HEK293 (cell line): Measurements from ENCODE around the gene CSTPP1.
A peak's percentile ranks its signal among the peaks of the same experiment; 100 is the strongest.

ENCODE experiments used
- GLIS1 ChIP-seq: fragments of 450-650 bp; formaldehyde crosslinking; IDR thresholded peaks from 2 replicates; pipeline ENCODE4 v1.5.1; 2016; ENCODE audit warnings: missing biosample characterization, missing genetic modification characterization
- IKZF3 ChIP-seq: fragments of 450-650 bp; IDR thresholded peaks from 2 replicates; pipeline ENCODE4 v1.5.0; 2018; ENCODE audit warnings: missing biosample characterization, mild to moderate bottlenecking, missing genetic modification characterization, moderate library complexity
- KLF1 ChIP-seq: fragments of 450-650 bp; formaldehyde crosslinking; IDR thresholded peaks from 2 replicates; pipeline ENCODE4 v1.5.1; 2016; ENCODE audit warnings: missing biosample characterization, missing genetic modification characterization
- KLF10 ChIP-seq: fragments of 450-650 bp; IDR thresholded peaks from 2 replicates; pipeline ENCODE4 v1.5.1; 2018; ENCODE audit warnings: missing biosample characterization, mild to moderate bottlenecking, missing genetic modification characterization
- MZF1 ChIP-seq: fragments of 450-650 bp; formaldehyde crosslinking; IDR thresholded peaks from 2 replicates; pipeline ENCODE4 v1.5.1; 2017; ENCODE audit warnings: missing biosample characterization, missing genetic modification characterization, borderline replicate concordance
- PRDM4 ChIP-seq: fragments of 450-650 bp; formaldehyde crosslinking; IDR thresholded peaks from 2 replicates; pipeline ENCODE4 v1.5.1; 2017; ENCODE audit warnings: missing biosample characterization, missing genetic modification characterization
- SCRT1 ChIP-seq: fragments of 450-650 bp; formaldehyde crosslinking; IDR thresholded peaks from 2 replicates; pipeline ENCODE4 v1.5.1; 2016; ENCODE audit warnings: missing biosample characterization, missing genetic modification characterization, borderline replicate concordance
- SCRT2 ChIP-seq: fragments of 450-650 bp; formaldehyde crosslinking; IDR thresholded peaks from 2 replicates; pipeline ENCODE4 v1.5.1; 2016; ENCODE audit warnings: missing biosample characterization, missing genetic modification characterization
- SP2 ChIP-seq: fragments of 450-650 bp; formaldehyde crosslinking; IDR thresholded peaks from 2 replicates; pipeline ENCODE4 v1.5.1; 2016; ENCODE audit warnings: missing biosample characterization, missing genetic modification characterization
- SP7 ChIP-seq: fragments of 450-650 bp; formaldehyde crosslinking; IDR thresholded peaks from 2 replicates; pipeline ENCODE4 v1.5.1; 2016; ENCODE audit warnings: missing biosample characterization, missing genetic modification characterization
- WT1 ChIP-seq: fragments of 450-650 bp; formaldehyde crosslinking; IDR thresholded peaks from 2 replicates; pipeline ENCODE4 v1.5.1; 2016; ENCODE audit warnings: missing biosample characterization, missing genetic modification characterization
- ZBTB1 ChIP-seq: fragments of 450-650 bp; formaldehyde crosslinking; IDR thresholded peaks from 2 replicates; pipeline ENCODE4 v1.5.1; 2016; ENCODE audit warnings: missing biosample characterization, missing genetic modification characterization
- ZBTB10 ChIP-seq: fragments of 450-650 bp; formaldehyde crosslinking; IDR thresholded peaks from 2 replicates; pipeline ENCODE4 v1.5.1; 2016; ENCODE audit warnings: missing biosample characterization, missing genetic modification characterization
- ZBTB20 ChIP-seq: fragments of 450-650 bp; formaldehyde crosslinking; IDR thresholded peaks from 2 replicates; pipeline ENCODE4 v1.5.1; 2016; ENCODE audit warnings: missing biosample characterization, missing genetic modification characterization
- ZBTB48 ChIP-seq: fragments of 450-650 bp; formaldehyde crosslinking; IDR thresholded peaks from 2 replicates; pipeline ENCODE4 v1.5.1; 2016; ENCODE audit warnings: missing biosample characterization, missing genetic modification characterization
- ZBTB8A ChIP-seq: fragments of 450-650 bp; formaldehyde crosslinking; IDR thresholded peaks from 2 replicates; pipeline ENCODE4 v1.5.1; 2016; ENCODE audit warnings: missing biosample characterization, missing genetic modification characterization
- ZEB2 ChIP-seq: fragments of 450-650 bp; formaldehyde crosslinking; IDR thresholded peaks from 2 replicates; pipeline ENCODE4 v1.5.1; 2016; ENCODE audit warnings: missing biosample characterization, missing genetic modification characterization
- ZNF10 ChIP-seq: fragments of 450-650 bp; formaldehyde crosslinking; IDR thresholded peaks from 2 replicates; pipeline ENCODE4 v1.5.1; 2017; ENCODE audit warnings: missing biosample characterization, missing genetic modification characterization
- ZNF341 ChIP-seq: fragments of 450-650 bp; formaldehyde crosslinking; IDR thresholded peaks from 2 replicates; pipeline ENCODE4; 2016; ENCODE audit warnings: low read depth, missing biosample characterization, missing genetic modification characterization
- ZNF426 ChIP-seq: fragments of 450-650 bp; formaldehyde crosslinking; IDR thresholded peaks from 2 replicates; pipeline ENCODE4 v1.5.1; 2017; ENCODE audit warnings: missing biosample characterization, missing genetic modification characterization, mild to moderate bottlenecking, inconsistent platforms, moderate library complexity
- ZNF501 ChIP-seq: fragments of 450-650 bp; formaldehyde crosslinking; IDR thresholded peaks from 2 replicates; pipeline ENCODE4 v1.5.1; 2016; ENCODE audit warnings: missing biosample characterization, missing genetic modification characterization
- ZNF513 ChIP-seq: fragments of 450-650 bp; IDR thresholded peaks from 2 replicates; pipeline ENCODE4 v1.5.1; 2018; ENCODE audit warnings: missing biosample characterization, missing genetic modification characterization
- ZNF629 ChIP-seq: fragments of 450-650 bp; formaldehyde crosslinking; IDR thresholded peaks from 2 replicates; pipeline ENCODE4 v1.5.1; 2017; ENCODE audit warnings: missing biosample characterization, missing genetic modification characterization
- ZNF677 ChIP-seq: fragments of 450-650 bp; IDR thresholded peaks from 2 replicates; pipeline ENCODE4 v1.5.0; 2018; ENCODE audit warnings: missing biosample characterization, mild to moderate bottlenecking, missing genetic modification characterization, moderate library complexity
- ZNF692 ChIP-seq: fragments of 450-650 bp; formaldehyde crosslinking; IDR thresholded peaks from 2 replicates; pipeline ENCODE4 v1.5.1; 2016; ENCODE audit warnings: missing biosample characterization, missing genetic modification characterization
- ZNF837 ChIP-seq: fragments of 450-650 bp; formaldehyde crosslinking; IDR thresholded peaks from 2 replicates; pipeline ENCODE4 v1.5.1; 2016; ENCODE audit warnings: missing biosample characterization, missing genetic modification characterization
- ZSCAN4 ChIP-seq: fragments of 450-650 bp; formaldehyde crosslinking; IDR thresholded peaks from 2 replicates; pipeline ENCODE4 v1.5.1; 2017; ENCODE audit warnings: missing biosample characterization, missing genetic modification characterization

Gene CSTPP1

GRCh38 chr11:47185305-47186075 lies 248.9 kb downstream of the CSTPP1 start (continued):
- TF ChIP-seq IKZF3 (peak; percentile 11; the same call in 1 of the 2 replicates), GLIS1 (tag by site-specific recombination) (peak; percentile 43; the same call in 1 of the 2 replicates), PRDM4 (tag by site-specific recombination) (no peak), ZNF629 (peak; percentile 45), ZNF692 (tag by site-specific recombination) (0 out of 2 replicates have a peak, but pooled peaks have one; percentile 49), KLF10 (tag by site-specific recombination) (no peak), ZSCAN4 (tag by site-specific recombination) (no peak), ZBTB20 (tag by site-specific recombination) (peak; percentile 88), ZNF677 (tag by site-specific recombination) (no peak), SP2 (tag by site-specific recombination) (peak; percentile 44), ZBTB48 (peak; percentile 72), SP7 (tag by site-specific recombination) (0 out of 2 replicates have a peak, but pooled peaks have one; percentile 27), ZNF10 (tag by site-specific recombination) (no peak), ZNF837 (tag by site-specific recombination) (no peak), ZNF501 (peak; percentile 49; the same call in 1 of the 2 replicates), ZEB2 (tag by site-specific recombination) (peak; percentile 34; the same call in 1 of the 2 replicates), ZNF341 (0 out of 2 replicates have a peak, but pooled peaks have one; percentile 27), KLF1 (peak; percentile 54), ZBTB10 (tag by site-specific recombination) (peak; percentile 63; the same call in 1 of the 2 replicates), ZBTB8A (tag by site-specific recombination) (peak; percentile 86), WT1 (tag by site-specific recombination) (peak; percentile 37; the same call in 1 of the 2 replicates), ZNF426 (tag by site-specific recombination) (no peak), MZF1 (no peak), SCRT2 (tag by site-specific recombination) (peak; percentile 98), ZNF513 (tag by site-specific recombination) (no peak), ZBTB1 (tag by site-specific recombination) (no peak), SCRT1 (peak; percentile 85)
